SK-N-SH treated with all-trans-retinoic acid at 6 μM for 48 hours (cell line): ENCODE results near the gene KRT26.
A peak's percentile ranks its signal among the peaks of the same experiment; 100 is the strongest.

ENCODE experiments used
- ATAC-seq: fragments of 200-7000 bp; cut with Tn5 transposase; 3 replicates; pipeline ENCODE4 v1.9.1; 2020; ENCODE audit warnings: mild to moderate bottlenecking, moderate library complexity
- ARNTL ChIP-seq: fragments of 450-650 bp; formaldehyde crosslinking; IDR thresholded peaks from 2 replicates; pipeline ENCODE4 v1.5.0; 2020; ENCODE audit warnings: low read depth, mild to moderate bottlenecking, moderate library complexity, borderline replicate concordance
- BACH2 ChIP-seq: fragments of 250-450 bp; sonication (Bioruptor Pico); IDR thresholded peaks from 2 replicates; pipeline ENCODE4 v1.9.0; 2021; ENCODE audit warnings: mild to moderate bottlenecking, borderline replicate concordance
- CSDC2 ChIP-seq: fragments of 250-450 bp; sonication (Bioruptor Pico); IDR thresholded peaks from 2 replicates; pipeline ENCODE4 v1.5.0; 2020; ENCODE audit warnings: mild to moderate bottlenecking, moderate library complexity
- ESRRG ChIP-seq: fragments of 250-450 bp; sonication (Bioruptor Pico); IDR thresholded peaks from 2 replicates; pipeline ENCODE4 v1.6.1; 2021; ENCODE audit warnings: mild to moderate bottlenecking
- GLIS3 ChIP-seq: fragments of 250-450 bp; sonication (Bioruptor Pico); IDR thresholded peaks from 2 replicates; pipeline ENCODE4 v1.5.0; 2020; ENCODE audit warnings: mild to moderate bottlenecking, moderate library complexity
- OSR1 ChIP-seq: fragments of 250-450 bp; sonication (Bioruptor Pico); IDR thresholded peaks from 2 replicates; pipeline ENCODE4 v1.8.0; 2022; ENCODE audit warnings: moderate library complexity, mild to moderate bottlenecking, inconsistent platforms
- PPARA ChIP-seq: fragments of 250-450 bp; sonication (Bioruptor Pico); IDR thresholded peaks from 2 replicates; pipeline ENCODE4 v1.5.0; 2020; ENCODE audit warnings: mild to moderate bottlenecking, borderline replicate concordance
- SNAI2 ChIP-seq: fragments of 250-450 bp; sonication (Bioruptor Pico); IDR thresholded peaks from 2 replicates; pipeline ENCODE4 v1.5.0; 2020; ENCODE audit warnings: mild to moderate bottlenecking, moderate library complexity
- TCF4 ChIP-seq: fragments of 250-450 bp; sonication (Bioruptor Pico); IDR thresholded peaks from 2 replicates; pipeline ENCODE4 v1.8.0; 2021; ENCODE audit warnings: mild to moderate bottlenecking, moderate library complexity, borderline replicate concordance
- ZC3H10 ChIP-seq: fragments of 250-450 bp; sonication (Bioruptor Pico); IDR thresholded peaks from 2 replicates; pipeline ENCODE4 v1.5.1; 2021; ENCODE audit warnings: mild to moderate bottlenecking, moderate library complexity
- ZFP3 ChIP-seq: fragments of 250-450 bp; sonication (Bioruptor Pico); IDR thresholded peaks from 2 replicates; pipeline ENCODE4 v1.5.0; 2020; ENCODE audit warnings: mild to moderate bottlenecking, moderate library complexity
- ZFP30 ChIP-seq: fragments of 450-650 bp; formaldehyde crosslinking; IDR thresholded peaks from 2 replicates; pipeline ENCODE4 v1.5.0; 2022; ENCODE audit warnings: mild to moderate bottlenecking, moderate library complexity
- ZNF565 ChIP-seq: fragments of 450-650 bp; formaldehyde crosslinking; conservative IDR thresholded peaks from 2 replicates; pipeline ENCODE4 v1.5.0; 2020; ENCODE audit warnings: low read depth, mild to moderate bottlenecking, moderate library complexity
- ZNF70 ChIP-seq: fragments of 450-650 bp; formaldehyde crosslinking; IDR thresholded peaks from 2 replicates; pipeline ENCODE4 v1.5.0; 2020; ENCODE audit warnings: mild to moderate bottlenecking, moderate library complexity
- ZNF8 ChIP-seq: fragments of 450-650 bp; formaldehyde crosslinking; IDR thresholded peaks from 2 replicates; pipeline ENCODE4 v1.5.0; 2020; ENCODE audit warnings: mild to moderate bottlenecking, moderate library complexity
- TF ChIP-seq, protein P1 (sequence below): fragments of 250-450 bp; sonication (Bioruptor Pico); IDR thresholded peaks from 2 replicates; pipeline ENCODE4 v1.8.0; 2021; ENCODE audit warnings: low read depth, mild to moderate bottlenecking, moderate library complexity, borderline replicate concordance
- TF ChIP-seq, protein P2 (sequence below): fragments of 250-450 bp; sonication (Bioruptor Pico); IDR thresholded peaks from 2 replicates; pipeline ENCODE4 v1.5.1; 2021; ENCODE audit warnings: mild to moderate bottlenecking, moderate library complexity
- TF ChIP-seq, protein P3 (sequence below): fragments of 250-450 bp; sonication (Bioruptor Pico); IDR thresholded peaks from 2 replicates; pipeline ENCODE4 v1.8.0; 2020; ENCODE audit warnings: mild to moderate bottlenecking, moderate library complexity, borderline replicate concordance
- TF ChIP-seq, protein P4 (sequence below): fragments of 250-450 bp; sonication (Bioruptor Pico); IDR thresholded peaks from 2 replicates; pipeline ENCODE4 v1.5.1; 2020; ENCODE audit warnings: low read depth, mild to moderate bottlenecking, moderate library complexity

KRT26 gene

DNA sequence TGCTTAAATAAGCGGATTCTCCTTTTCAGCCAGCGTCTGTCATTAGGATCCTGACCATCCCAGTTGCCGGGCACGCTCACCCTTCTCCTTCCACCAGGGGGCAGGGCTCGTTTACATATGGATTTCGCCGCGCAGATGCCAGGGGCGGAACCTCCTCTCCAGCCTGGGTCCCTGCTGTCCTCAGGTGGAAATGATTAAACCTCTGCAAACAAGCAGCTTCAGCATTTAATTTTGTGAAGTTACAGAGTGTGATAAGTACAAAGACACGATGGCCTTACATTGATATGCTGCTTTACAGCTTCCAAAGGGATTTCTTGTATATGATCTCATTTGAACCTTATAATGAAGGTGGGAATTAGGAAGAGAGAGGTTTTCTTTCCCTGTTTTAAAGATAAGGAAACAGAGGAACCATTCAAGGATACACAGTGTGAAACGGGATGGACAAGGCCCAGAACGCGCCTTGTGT is 31.6 kb upstream of the KRT26 start:
- ATAC-seq: peak; percentile 99

DNA sequence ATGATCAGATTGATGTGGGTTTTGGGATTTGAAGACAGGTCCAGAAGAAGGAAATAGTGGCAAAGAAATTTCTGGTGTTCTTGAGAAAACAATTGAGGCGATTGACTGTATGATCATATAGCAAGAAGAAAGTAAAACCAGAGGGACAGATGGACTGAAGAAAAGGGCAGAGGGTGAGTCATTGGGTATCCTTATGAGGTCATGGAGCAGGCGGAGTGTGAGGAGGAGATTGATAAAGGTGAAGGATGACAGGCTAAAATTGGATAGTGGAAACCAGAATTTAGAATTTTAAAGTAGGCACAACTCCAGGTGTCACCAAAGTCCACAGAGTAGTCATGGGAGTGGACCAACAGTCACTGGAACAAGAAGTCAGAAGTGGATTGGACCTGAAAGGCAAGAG is 29.2 kb upstream of the KRT26 start:
- no peak for ATAC-seq
- TF ChIP-seq TCF4 (CRISPR knock-in tag): no peak
- TF ChIP-seq ZC3H10 (CRISPR knock-in tag): no peak
- TF ChIP-seq, protein P1, sequence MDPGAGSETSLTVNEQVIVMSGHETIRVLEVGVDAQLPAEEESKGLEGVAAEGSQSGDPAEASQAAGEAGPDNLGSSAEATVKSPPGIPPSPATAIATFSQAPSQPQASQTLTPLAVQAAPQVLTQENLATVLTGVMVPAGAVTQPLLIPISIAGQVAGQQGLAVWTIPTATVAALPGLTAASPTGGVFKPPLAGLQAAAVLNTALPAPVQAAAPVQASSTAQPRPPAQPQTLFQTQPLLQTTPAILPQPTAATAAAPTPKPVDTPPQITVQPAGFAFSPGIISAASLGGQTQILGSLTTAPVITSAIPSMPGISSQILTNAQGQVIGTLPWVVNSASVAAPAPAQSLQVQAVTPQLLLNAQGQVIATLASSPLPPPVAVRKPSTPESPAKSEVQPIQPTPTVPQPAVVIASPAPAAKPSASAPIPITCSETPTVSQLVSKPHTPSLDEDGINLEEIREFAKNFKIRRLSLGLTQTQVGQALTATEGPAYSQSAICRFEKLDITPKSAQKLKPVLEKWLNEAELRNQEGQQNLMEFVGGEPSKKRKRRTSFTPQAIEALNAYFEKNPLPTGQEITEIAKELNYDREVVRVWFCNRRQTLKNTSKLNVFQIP (CRISPR knock-in tag): no peak
- no peak for TF ChIP-seq BACH2 (CRISPR knock-in tag)
- TF ChIP-seq ESRRG: no peak
- TF ChIP-seq ZNF70 (CRISPR knock-in tag): no peak
- no peak for TF ChIP-seq ZFP3 (CRISPR knock-in tag)
- TF ChIP-seq, protein P2, sequence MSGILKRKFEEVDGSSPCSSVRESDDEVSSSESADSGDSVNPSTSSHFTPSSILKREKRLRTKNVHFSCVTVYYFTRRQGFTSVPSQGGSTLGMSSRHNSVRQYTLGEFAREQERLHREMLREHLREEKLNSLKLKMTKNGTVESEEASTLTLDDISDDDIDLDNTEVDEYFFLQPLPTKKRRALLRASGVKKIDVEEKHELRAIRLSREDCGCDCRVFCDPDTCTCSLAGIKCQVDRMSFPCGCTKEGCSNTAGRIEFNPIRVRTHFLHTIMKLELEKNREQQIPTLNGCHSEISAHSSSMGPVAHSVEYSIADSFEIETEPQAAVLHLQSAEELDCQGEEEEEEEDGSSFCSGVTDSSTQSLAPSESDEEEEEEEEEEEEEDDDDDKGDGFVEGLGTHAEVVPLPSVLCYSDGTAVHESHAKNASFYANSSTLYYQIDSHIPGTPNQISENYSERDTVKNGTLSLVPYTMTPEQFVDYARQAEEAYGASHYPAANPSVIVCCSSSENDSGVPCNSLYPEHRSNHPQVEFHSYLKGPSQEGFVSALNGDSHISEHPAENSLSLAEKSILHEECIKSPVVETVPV: no peak

More for the DNA sequence above, 31.6 kb upstream of the KRT26 start:
- peak; percentile 65; the same call in 1 of the 2 replicates for TF ChIP-seq TCF4 (CRISPR knock-in tag)
- TF ChIP-seq, protein P3, sequence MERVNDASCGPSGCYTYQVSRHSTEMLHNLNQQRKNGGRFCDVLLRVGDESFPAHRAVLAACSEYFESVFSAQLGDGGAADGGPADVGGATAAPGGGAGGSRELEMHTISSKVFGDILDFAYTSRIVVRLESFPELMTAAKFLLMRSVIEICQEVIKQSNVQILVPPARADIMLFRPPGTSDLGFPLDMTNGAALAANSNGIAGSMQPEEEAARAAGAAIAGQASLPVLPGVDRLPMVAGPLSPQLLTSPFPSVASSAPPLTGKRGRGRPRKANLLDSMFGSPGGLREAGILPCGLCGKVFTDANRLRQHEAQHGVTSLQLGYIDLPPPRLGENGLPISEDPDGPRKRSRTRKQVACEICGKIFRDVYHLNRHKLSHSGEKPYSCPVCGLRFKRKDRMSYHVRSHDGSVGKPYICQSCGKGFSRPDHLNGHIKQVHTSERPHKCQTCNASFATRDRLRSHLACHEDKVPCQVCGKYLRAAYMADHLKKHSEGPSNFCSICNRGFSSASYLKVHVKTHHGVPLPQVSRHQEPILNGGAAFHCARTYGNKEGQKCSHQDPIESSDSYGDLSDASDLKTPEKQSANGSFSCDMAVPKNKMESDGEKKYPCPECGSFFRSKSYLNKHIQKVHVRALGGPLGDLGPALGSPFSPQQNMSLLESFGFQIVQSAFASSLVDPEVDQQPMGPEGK: no peak

- TF ChIP-seq, protein P1 (CRISPR knock-in tag): no peak
- TF ChIP-seq SNAI2 (no peak), ZNF8 (CRISPR knock-in tag) (no peak), ZFP30 (no peak), PPARA (CRISPR knock-in tag) (no peak), ZNF70 (CRISPR knock-in tag) (no peak), ZC3H10 (CRISPR knock-in tag) (no peak), ZNF565 (no peak), ESRRG (no peak), BACH2 (CRISPR knock-in tag) (no peak), ZFP3 (CRISPR knock-in tag) (no peak), OSR1 (CRISPR knock-in tag) (no peak), TCF4 (CRISPR knock-in tag) (no peak), GLIS3 (CRISPR knock-in tag) (no peak), ARNTL (CRISPR knock-in tag) (no peak)
- TF ChIP-seq, protein P4, sequence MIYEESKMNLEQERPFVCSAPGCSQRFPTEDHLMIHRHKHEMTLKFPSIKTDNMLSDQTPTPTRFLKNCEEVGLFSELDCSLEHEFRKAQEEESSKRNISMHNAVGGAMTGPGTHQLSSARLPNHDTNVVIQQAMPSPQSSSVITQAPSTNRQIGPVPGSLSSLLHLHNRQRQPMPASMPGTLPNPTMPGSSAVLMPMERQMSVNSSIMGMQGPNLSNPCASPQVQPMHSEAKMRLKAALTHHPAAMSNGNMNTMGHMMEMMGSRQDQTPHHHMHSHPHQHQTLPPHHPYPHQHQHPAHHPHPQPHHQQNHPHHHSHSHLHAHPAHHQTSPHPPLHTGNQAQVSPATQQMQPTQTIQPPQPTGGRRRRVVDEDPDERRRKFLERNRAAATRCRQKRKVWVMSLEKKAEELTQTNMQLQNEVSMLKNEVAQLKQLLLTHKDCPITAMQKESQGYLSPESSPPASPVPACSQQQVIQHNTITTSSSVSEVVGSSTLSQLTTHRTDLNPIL (CRISPR knock-in tag): no peak
- TF ChIP-seq, protein P3: no peak
- no peak for ATAC-seq
Observed at GRCh38 chr17:40800381-40800780, 28.4 kb upstream of the KRT26 start.

DNA sequence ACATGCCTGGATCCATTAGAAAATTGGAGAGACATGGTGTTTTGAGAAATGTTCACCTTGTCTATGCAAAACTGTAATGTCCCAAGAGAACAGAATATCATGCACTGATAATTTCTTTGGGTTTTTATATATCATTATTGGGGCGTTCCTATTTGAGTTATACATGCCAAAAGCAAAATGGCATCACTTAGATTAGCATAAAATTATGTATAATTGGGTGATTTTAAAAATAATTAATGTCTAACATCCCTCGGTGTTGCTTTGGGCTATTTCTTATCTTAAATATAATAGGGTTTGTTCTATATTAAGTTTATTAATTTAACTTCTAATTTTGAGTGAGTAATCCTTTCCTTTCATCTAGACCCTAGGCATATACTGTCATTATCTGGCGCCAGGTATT is 27.9 kb upstream of the KRT26 start, which contains the start of gene KRT28:
KRT28 (minus strand) TSS at position 101 of the 400 bp plus-strand sequence; CDS start at position 35, 66 bp downstream.
- TF ChIP-seq, protein P4 (CRISPR knock-in tag): no peak
- TF ChIP-seq CSDC2: no peak
- TF ChIP-seq, all 23 proteins: peak for 0

More for the DNA sequence above, 27.9 kb upstream of the KRT26 start, which contains the start of gene KRT28:
- ATAC-seq: no peak
